GM18505 (cell line): ENCODE measurements around the gene ABCC10.
A peak's percentile ranks its signal among the peaks of the same experiment; 100 is the strongest.

Source experiments
- ATAC-seq: cut with Tn5 transposase; IDR thresholded peaks from one replicate; pipeline ENCODE4 v1.9.1; 2021; ENCODE audit not compliant: unreplicated experiment
- POLR2A ChIP-seq: IDR thresholded peaks from 4 replicates; pipeline ENCODE4 v1.6.1; 2011; ENCODE audit warnings: borderline replicate concordance; ENCODE audit not compliant: insufficient read depth, insufficient read length; ENCODE audit errors: extremely low read depth

Gene ABCC10

DNA sequence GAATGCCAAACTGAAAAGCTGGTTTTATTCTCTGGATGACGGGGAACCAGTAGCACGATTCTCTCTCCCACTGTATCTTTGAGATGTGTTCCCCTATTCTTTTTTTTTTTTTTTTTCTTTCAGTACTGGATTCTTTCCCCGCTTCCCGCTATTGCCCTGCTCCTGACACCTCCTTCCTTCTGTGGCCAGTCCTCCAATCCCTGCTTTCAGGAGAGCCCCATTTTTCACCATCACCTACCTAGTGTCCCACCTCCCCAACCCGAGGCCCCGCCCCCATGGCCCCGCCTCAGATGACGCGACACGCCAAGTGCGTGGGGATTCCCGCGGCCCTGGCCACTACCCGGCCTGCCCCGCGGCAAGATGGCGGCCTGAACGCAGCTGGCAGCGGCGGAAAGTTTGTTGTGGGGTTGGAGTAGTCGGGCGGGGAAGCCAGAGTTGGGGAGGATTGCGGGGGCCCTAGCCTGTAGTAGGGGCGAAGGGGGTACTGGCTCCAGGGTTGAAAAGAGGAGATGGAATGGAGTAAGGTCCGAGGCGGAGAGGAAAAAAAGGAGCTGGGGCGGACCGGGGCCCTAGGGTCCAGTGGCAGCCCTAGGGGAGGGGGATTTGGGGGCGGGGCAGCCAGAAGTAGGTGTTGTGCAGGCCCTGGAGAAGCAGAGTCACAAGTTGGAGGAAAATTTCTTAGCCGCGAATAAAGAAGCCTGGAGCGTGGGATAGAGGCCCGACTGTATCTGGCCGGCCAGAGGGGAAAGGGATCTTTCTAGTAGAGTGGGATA, 50.1 kb downstream of the ABCC10 start, which contains the start of gene TJAP1:
TSS of gene TJAP1 (plus strand) at position 336 of the 773 bp plus-strand sequence. CDS start 21,432 bp downstream, outside the sequence.
- peak; percentile 90 for ATAC-seq
- TF ChIP-seq POLR2A: peak; percentile 89

DNA sequence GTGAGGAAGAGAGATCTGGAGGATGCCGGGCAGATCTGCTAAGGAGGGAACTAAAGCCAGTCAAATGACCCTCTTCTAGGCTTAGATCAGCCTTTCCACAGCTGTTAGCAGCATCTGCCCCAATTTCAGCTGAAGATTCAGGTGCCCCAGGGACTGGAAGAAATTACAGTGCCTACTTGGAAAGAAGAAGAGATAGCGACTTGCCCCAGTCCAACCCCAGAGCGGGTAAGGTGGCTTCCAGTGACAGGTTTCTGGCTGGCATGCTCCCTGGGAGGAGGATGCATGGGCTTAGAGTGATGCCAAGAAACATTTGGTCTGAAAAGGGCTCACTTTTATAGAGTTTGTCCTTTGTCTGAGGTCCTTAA, 50.6 kb downstream of the ABCC10 start:
- ATAC-seq: no peak

DNA sequence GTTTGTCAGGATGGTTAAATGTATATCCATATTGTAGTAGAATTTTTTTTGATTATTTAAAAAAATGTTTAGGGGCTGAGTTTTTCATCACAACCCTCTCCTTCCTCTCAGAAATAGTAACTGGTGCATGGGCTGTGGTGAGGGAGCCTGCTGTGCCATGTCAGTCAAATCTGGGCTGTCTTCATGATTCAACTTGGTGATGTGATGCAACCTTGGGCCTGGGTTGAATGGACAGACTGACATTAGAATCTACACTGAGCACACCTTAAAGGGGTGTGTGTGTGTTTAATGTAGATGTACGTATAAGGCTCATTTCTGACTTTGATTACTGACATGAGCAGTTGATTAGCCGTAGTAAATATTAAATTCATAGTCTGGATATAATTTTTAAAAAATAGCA, 53.7 kb downstream of the ABCC10 start:
- TF ChIP-seq POLR2A: no peak
- ATAC-seq: no peak

More for the DNA sequence above, 50.6 kb downstream of the ABCC10 start:
- no peak for TF ChIP-seq POLR2A

DNA sequence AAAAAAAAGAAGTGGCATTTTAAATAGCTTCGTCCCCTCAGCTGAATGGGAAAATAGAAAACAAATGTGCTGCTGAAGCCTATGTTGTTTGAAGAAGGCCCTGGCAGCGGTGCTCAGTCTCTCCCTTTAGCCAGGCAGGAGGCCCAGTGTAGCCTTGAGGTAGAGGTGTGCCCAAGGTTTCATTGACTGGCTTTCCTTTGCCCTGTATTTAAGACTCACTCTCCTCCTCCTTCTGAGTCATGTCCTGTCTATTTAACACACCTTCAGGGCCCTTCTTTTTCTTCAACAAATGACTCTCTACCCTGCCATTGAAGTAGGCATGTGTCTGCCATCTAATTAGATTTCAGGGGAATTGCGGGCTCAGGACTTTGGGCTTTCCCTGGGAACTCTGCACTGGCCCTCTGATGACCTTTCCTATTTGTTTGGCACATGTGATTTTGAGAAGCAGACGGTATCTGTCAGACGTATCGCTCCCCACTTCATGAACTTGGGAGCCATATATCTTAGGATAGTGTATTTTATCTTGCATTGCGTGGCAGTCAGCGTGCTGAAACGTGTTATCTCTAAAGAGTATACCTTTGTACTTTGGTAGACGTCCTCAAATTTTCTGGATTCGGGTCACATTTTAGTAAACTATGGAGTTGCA, 54.4 kb downstream of the ABCC10 start:
- ATAC-seq: no peak
- TF ChIP-seq POLR2A: no peak

DNA sequence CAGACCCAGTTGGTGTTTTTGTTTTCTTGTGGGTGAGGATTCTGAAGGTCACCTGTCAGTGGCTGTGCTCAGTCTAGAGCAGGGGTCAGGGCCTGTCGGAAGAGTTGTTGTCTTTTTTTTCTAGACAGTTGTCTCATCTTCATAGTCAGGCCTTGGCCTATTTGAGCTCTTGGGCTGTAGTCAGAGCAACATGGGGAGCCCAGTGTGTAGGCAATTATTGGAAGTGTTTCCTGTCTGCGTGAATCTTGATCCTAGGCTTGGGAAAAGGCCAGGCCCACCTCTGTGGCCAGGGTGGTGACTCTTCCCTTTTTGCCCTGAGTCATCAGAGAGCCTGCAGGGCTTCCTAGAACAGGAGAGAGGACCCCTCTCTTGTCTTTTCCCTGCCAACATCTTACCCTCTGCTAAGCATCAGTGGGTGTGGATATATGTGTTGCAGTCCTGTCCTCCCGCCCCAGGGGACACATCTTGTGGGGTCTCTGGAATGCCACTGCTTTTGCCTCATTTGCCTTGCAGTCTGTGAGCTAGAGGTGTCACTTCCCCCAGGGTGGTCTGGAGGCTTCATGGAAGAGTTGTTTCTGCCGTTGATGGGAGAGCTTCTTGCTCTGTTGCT, 61.4 kb downstream of the ABCC10 start:
- ATAC-seq: no peak
- TF ChIP-seq POLR2A: no peak

DNA sequence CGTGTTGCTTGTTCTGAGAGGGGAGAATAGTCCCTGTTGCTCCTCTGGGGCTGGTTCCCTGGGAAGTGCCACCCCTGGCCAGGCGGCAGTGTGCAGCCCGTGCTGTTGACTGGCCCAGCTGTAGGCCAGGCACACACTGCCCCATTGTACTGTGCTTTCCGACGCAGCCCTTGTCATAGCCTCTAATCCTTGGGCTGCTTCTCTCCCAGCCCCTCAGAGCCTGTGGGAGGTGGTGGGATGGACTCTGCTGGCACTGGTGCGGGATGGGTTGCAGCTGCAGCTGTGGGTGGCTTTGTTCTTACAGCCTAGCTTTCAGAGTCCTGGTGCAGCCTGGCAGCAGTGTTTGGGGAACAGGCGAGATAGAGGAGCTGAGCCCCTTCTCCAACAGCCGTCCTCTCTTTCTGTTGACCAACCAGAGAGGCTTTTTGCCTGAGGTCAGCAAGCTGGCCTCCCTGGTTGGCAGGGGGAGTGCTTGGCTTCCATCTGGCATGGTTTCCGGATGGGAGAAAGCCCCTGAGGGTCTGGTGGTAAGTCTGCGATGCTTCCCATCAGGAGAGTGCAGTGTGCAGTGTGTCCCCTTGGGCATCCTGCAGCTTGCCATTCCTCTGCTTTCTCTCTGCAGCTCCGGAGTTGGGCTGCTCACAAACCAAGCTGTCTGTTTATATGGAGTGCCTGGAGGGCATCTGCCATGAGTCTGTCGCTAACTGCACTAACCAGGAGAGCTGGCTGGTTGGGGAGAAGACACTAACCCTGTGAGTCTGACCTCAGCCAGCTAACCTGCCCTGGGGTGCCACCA, 62.1 kb downstream of the ABCC10 start:
- no peak for TF ChIP-seq POLR2A
- no peak for ATAC-seq

DNA sequence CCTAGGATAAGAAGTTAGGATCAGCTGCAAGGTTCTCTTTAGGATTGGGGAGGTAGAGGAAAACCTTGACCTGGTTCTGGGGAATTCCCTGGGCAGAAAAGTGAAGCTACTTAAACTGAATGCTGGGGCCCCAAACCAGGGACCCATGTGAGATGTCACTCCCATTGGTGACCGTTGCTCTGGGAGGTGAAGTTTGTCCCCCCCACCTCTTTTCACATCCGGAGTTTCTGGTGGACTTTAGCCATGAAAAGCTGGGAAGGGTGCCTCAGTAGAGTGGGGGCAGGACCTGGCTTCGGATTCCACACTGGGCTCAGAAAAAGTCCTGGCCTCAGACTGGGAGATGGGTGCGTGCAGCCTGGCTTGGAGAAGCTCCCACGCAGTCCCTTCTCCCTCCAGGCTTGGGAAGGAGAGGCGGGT, 63.2 kb downstream of the ABCC10 start:
- no peak for ATAC-seq
- TF ChIP-seq POLR2A: no peak

DNA sequence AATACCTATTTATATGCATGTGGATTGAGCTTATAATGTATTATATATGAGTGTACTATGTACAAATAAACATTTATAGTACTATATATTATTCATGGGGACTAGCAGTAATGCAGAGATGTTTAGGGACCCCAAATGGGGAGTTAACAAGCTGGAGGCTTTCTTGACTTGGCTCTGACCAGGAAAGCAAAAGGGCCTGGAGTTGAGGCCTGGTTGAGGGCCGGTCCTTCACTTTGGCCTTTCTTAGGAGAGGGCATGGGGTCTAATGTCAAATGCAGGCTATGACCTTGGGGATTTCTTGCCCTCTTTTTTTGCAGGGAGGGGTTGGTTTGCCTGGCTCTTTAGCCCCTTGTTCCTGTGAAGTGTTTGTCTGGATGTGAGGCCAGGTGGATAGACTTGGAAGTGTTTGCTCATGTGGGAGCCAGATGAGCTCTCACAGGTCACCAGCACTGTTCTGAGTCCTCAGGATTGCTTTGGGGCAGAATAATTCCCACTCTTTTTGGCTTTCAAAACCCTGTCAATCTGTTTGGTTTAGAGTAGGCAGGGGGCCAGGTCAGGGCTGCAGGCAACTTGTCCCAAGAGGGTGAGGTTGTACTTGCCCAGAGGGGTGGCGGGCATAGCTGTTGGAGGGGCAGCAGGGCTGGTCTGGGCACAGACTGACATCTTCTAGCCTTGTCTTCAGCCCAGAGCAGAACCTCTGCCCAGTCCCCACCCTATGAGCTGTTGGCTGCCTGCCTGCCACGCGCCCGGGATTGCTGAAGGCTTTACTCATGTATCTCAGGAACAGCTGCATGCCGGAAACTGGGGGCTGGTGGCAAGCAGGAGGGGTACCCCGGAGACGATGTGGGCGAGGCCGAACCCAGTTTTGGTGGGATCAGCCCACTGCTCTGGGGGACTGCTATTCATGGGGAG, 64.7 kb downstream of the ABCC10 start:
- TF ChIP-seq POLR2A: no peak
- no peak for ATAC-seq

DNA sequence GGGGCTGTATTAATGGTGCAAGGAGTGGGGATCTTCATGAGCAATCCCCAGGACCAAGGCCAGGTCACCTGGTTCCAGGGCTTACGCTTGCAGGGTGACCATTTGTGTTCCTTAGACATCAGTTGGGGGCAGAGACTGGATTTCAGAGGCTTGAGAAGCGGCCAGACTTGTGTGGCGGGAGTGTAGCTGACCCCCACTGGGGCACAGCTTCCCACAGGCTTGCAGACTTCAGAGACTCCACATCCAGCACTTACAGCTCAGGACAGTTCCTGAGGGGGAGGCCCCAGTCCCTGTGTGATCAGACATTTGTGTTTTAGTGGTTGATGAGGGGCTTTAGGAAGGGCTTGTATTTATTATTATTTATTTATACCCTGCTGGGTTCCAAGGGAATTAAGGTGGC, 65.3 kb downstream of the ABCC10 start:
- TF ChIP-seq POLR2A: no peak
- ATAC-seq: no peak

DNA sequence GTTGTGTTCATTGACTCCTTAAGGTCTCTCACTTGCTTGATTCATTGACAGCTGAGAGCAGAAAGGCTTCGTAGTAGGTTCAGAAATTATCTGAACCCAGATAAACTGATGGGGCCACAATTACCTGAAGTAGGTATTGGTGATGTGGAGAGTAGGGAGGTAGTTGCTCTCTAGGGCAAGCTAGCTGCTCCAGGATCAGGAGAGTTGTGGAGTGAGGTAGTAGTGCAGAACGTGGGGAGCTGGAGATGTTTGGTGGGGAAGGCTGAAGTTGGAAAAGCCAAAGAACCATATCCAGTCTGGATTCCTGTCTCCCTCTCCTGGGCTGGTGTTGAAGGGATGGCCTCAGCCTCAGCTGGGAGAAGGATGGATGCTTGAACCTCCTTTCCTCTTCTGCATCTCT, 65.9 kb downstream of the ABCC10 start:
- no peak for ATAC-seq
- TF ChIP-seq POLR2A: no peak

DNA sequence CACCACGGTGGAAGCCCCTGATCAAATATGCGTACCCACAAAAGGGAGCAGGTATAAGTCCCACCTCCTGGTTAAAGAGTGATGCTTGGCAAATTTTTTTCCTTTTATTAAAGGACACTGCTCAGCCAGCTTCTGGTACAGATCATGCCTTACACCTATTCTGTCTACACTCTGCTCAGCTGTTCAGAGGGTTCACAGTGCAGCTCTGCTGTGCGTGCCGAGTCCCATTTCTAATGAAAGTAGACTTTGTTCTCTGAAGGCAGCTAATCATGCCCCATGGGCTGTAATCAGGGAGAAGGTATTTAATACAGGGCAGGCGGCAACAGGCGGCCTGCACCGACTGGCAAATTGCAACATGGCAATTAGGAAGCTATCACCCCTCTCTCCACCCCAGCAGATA, 66.5 kb downstream of the ABCC10 start:
- ATAC-seq: no peak
- no peak for TF ChIP-seq POLR2A

DNA sequence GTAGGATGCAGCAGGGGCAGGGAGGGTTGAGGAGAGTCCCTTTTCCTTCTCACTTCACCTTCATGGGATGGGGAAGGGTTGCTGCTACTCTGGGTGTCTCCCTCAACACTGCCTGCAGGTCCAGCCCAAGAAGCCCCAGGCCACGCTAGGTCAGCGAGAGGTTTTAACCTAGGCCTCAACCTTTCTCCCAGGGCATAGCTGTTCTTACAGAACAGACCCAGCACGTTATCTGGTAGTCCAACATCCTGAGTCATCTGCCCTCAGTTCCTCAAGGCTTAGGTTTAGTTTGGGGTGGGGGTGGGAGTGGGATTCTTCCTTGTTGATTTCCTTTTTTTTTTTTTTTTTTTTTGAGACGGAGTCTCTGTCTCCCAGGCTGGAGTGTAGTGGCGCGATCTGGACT, 67.0 kb downstream of the ABCC10 start:
- TF ChIP-seq POLR2A: no peak
- ATAC-seq: no peak
